ENCODE results near the gene WDTC1. TPM values are rescaled to one million over a fixed set of nuclear protein-coding genes. Genes with fewer than 3 reads are reported as not detected.
"Not testable (repeated sequence)": the region's sequence is repeated elsewhere in the genome, so short reads cannot be mapped to it uniquely, and the experiment has no call there.

Gene WDTC1
- total RNA-seq (2014; rRNA removed; shearing (Covaris generic)): 15.1 and 16.2 TPM in 2 replicates

GRCh38 chr1:27234049-27234882, at the start of gene WDTC1:
Gene WDTC1 (plus strand): TSS chr1:27234632. CDS start chr1:27261055, 26,423 bp downstream.
- no peak within 1 kb of the TSS for H3K27ac ChIP-seq

GRCh38 chr1:27184665-27185064, 49.8 kb upstream of the WDTC1 start:
- H3K27ac ChIP-seq, H3K4me1 ChIP-seq, H3K4me3 ChIP-seq, H3K27me3 ChIP-seq, DNase-seq, H3K36me3 ChIP-seq: not testable (repeated sequence)
- peaks cover 11% of the 10 kb centered on the region for H3K9me3 ChIP-seq (replicated peaks)

More at GRCh38 chr1:27234049-27234882, at the start of gene WDTC1:
- Histone ChIP-seq H3K4me3 (peak within 1 kb of the TSS; percentile 60), H3K9me3 (replicated peaks) (no peaks in the 10 kb centered on the region), H3K36me3 (no peaks in the 10 kb centered on the region), H3K4me1 (peaks cover 9% of the 10 kb centered on the region; the same call in 1 of the 2 replicates), H3K27me3 (no peaks in the 10 kb centered on the region)
- DNase-seq: peak; percentile 98

GRCh38 chr1:27192039-27192529, 42.3 kb upstream of the WDTC1 start:
- no peaks in the 10 kb centered on the region for H3K4me1 ChIP-seq
- H3K9me3 ChIP-seq (replicated peaks): no peaks in the 10 kb centered on the region; the same call in 1 of the 2 replicates
- no peak for DNase-seq
- no peaks in the 10 kb centered on the region for H3K36me3 ChIP-seq
- no peak overlapping the region for H3K27ac ChIP-seq
- H3K27me3 ChIP-seq: no peaks in the 10 kb centered on the region
- no peak overlapping the region for H3K4me3 ChIP-seq

GRCh38 chr1:27193194-27193593, 41.2 kb upstream of the WDTC1 start:
- no peak overlapping the region for H3K27ac ChIP-seq
- DNase-seq: no peak
- H3K36me3 ChIP-seq: no peaks in the 10 kb centered on the region
- H3K27me3 ChIP-seq: no peaks in the 10 kb centered on the region
- no peak overlapping the region for H3K4me3 ChIP-seq
- no peaks in the 10 kb centered on the region for H3K4me1 ChIP-seq
- no peaks in the 10 kb centered on the region; the same call in 1 of the 2 replicates for H3K9me3 ChIP-seq (replicated peaks)

- no peak overlapping the region for H3K27ac ChIP-seq
- no peaks in the 10 kb centered on the region for H3K4me1 ChIP-seq
- no peak overlapping the region for H3K4me3 ChIP-seq
- H3K9me3 ChIP-seq (replicated peaks): no peaks in the 10 kb centered on the region
- 0 out of 2 replicates have a peak, but pooled peaks cover 6% of the 10 kb centered on the region for H3K27me3 ChIP-seq
- no peaks in the 10 kb centered on the region for H3K36me3 ChIP-seq
- DNase-seq: no peak
Observed at GRCh38 chr1:27201295-27201694, 33.1 kb upstream of the WDTC1 start.

GRCh38 chr1:27203946-27204345, 30.5 kb upstream of the WDTC1 start:
- no peaks in the 10 kb centered on the region for H3K36me3 ChIP-seq
- no peaks in the 10 kb centered on the region for H3K9me3 ChIP-seq (replicated peaks)
- no peak for DNase-seq
- H3K4me3 ChIP-seq: no peak overlapping the region
- H3K27me3 ChIP-seq: 0 out of 2 replicates have a peak, but pooled peaks cover 3% of the 10 kb centered on the region
- no peak overlapping the region for H3K27ac ChIP-seq
- no peaks in the 10 kb centered on the region for H3K4me1 ChIP-seq

- not testable (repeated sequence) for H3K27ac ChIP-seq; H3K9me3 ChIP-seq (replicated peaks); H3K4me1 ChIP-seq; DNase-seq; H3K4me3 ChIP-seq; H3K27me3 ChIP-seq; H3K36me3 ChIP-seq
Observed at GRCh38 chr1:27207238-27207637, 27.2 kb upstream of the WDTC1 start.

GRCh38 chr1:27208143-27208850, 26.1 kb upstream of the WDTC1 start:
- H3K27me3 ChIP-seq; H3K27ac ChIP-seq; DNase-seq; H3K9me3 ChIP-seq (replicated peaks); H3K4me3 ChIP-seq; H3K4me1 ChIP-seq; H3K36me3 ChIP-seq: not testable (repeated sequence)

- DNase-seq: no peak
Observed at GRCh38 chr1:27216466-27216865, 18.0 kb upstream of the WDTC1 start.

GRCh38 chr1:27217401-27217800, 17.0 kb upstream of the WDTC1 start:
- Histone ChIP-seq H3K27me3 (0 out of 2 replicates have a peak, but pooled peaks cover 3% of the 10 kb centered on the region), H3K36me3 (no peaks in the 10 kb centered on the region), H3K4me1 (no peaks in the 10 kb centered on the region), H3K9me3 (replicated peaks) (no peaks in the 10 kb centered on the region), H3K4me3 (no peak overlapping the region), H3K27ac (no peak overlapping the region)
- DNase-seq: no peak

More at GRCh38 chr1:27216466-27216865, 18.0 kb upstream of the WDTC1 start:
- Histone ChIP-seq H3K36me3 (no peaks in the 10 kb centered on the region), H3K4me1 (no peaks in the 10 kb centered on the region), H3K27ac (no peak overlapping the region), H3K27me3 (peaks cover 3% of the 10 kb centered on the region; the same call in 1 of the 2 replicates), H3K4me3 (no peak overlapping the region), H3K9me3 (replicated peaks) (no peaks in the 10 kb centered on the region)

GRCh38 chr1:27218736-27219135, 15.7 kb upstream of the WDTC1 start:
- Histone ChIP-seq H3K27ac (no peak overlapping the region), H3K4me3 (no peak overlapping the region), H3K4me1 (no peaks in the 10 kb centered on the region), H3K27me3 (0 out of 2 replicates have a peak, but pooled peaks cover 3% of the 10 kb centered on the region), H3K36me3 (no peaks in the 10 kb centered on the region), H3K9me3 (replicated peaks) (no peaks in the 10 kb centered on the region)
- DNase-seq: no peak

GRCh38 chr1:27220096-27220495, 14.3 kb upstream of the WDTC1 start:
- H3K4me1 ChIP-seq: no peaks in the 10 kb centered on the region
- H3K36me3 ChIP-seq: no peaks in the 10 kb centered on the region
- no peaks in the 10 kb centered on the region for H3K27me3 ChIP-seq
- no peak overlapping the region for H3K27ac ChIP-seq
- no peaks in the 10 kb centered on the region for H3K9me3 ChIP-seq (replicated peaks)
- no peak overlapping the region for H3K4me3 ChIP-seq
- DNase-seq: no peak

- not testable (repeated sequence) for H3K4me3 ChIP-seq; H3K27ac ChIP-seq; H3K36me3 ChIP-seq; H3K9me3 ChIP-seq (replicated peaks); H3K4me1 ChIP-seq; DNase-seq; H3K27me3 ChIP-seq
Observed at GRCh38 chr1:27220702-27221497, 13.5 kb upstream of the WDTC1 start.

- Histone ChIP-seq H3K4me3 (no peak overlapping the region), H3K27ac (no peak overlapping the region), H3K9me3 (replicated peaks) (no peaks in the 10 kb centered on the region), H3K27me3 (no peaks in the 10 kb centered on the region), H3K36me3 (no peaks in the 10 kb centered on the region), H3K4me1 (no peaks in the 10 kb centered on the region)
- DNase-seq: no peak
Observed at GRCh38 chr1:27225621-27226020, 8.8 kb upstream of the WDTC1 start.

Data from SJCRH30 (cell line).